GM21825 (cell line): ENCODE results near the gene LDHB.
A peak's percentile ranks its signal among the peaks of the same experiment; 100 is the strongest.
"Not testable (repeated sequence)": the region's sequence is repeated elsewhere in the genome, so short reads cannot be mapped to it uniquely, and the experiment has no call there.

Source experiments
- ATAC-seq: cut with Tn5 transposase; IDR thresholded peaks from one replicate; pipeline ENCODE4 v1.9.1; 2021; ENCODE audit warnings: mild to moderate bottlenecking, moderate library complexity; ENCODE audit not compliant: unreplicated experiment

LDHB gene

DNA sequence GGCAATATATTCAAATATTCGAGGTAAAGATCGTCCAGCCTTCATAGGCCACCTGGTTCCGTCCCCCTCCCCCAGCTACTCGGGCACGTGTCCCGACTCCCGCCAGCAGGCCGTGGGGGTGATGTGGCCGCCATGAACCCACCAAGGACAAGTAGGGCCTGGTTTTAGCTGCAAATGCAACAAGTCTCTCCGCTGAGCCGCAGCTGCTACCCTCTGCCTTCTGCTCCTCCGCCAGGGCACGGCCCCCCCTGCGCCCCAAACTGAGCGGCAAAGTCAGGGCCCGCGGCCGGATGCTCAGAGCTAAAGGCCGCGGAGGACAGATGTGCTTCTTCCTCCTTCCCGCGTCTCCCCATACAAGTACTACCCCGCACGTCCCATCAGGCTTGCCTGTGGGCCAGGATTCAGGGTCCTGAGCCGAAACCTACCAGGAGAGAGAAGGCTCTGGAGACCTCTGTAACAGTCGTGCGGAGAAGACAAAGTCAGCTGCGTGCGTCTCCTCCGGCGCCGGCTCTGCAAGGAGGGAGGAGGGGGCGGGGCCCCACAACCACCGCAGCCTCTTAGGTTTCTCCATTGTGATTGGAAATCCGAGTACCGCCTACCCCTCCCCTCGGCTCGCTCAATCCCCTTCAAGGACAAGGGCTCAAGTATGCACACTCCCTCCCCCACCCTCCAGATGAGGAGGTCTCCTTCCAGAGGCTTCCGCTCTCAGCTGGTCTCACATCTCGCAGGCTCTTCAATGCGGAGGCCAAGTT lies at the start of gene LDHB:
LDHB (minus strand) TSS at position 517 of the 752 bp plus-strand sequence. CDS start 3,171 bp downstream, outside the sequence.
- peak; percentile 97 for ATAC-seq

DNA sequence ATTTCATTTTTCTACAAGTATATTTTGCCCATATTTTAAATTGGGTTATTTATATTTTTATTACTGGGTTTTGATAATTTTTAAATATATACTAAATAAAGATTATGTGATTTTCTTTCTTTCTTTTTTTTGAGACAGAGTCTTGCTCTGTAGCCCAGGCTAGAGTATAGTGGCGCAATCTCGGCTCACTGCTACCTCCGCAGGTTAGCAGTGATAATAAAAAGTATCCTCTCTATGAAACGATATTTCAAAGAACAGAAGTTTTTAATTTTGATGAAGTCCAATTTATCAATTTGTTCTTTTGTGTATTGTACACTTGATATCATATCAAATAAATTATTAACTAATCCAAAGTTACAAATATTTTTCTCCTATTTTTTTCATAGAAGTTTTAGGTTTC lies 47.2 kb upstream of the LDHB start:
- ATAC-seq = no peak

GRCh38 chr12:21699851-21700250 lies 42.2 kb upstream of the LDHB start:
- ATAC-seq = no peak

- no peak for ATAC-seq
These were observed 40.4 kb upstream of the LDHB start for GRCh38 chr12:21697904-21698630.

DNA sequence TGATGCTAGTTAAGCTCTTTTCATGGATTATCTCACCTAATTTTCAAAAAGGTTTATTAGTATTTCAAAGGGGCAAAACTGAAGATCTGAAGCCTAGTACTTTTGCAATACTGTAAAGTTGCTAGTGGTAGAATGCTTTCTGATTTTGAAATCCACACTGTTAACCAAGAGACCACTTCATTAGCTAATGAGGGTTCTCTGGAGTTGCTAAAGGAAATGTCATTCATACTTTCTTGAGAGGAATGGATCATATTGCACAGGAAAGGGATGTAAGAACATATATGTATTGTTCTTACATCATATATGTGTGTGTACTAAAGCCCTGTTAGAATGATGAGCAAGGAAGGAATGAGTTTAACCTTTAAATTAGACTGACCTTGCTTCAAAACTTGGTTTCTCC lies 39.0 kb upstream of the LDHB start:
- no peak for ATAC-seq

DNA sequence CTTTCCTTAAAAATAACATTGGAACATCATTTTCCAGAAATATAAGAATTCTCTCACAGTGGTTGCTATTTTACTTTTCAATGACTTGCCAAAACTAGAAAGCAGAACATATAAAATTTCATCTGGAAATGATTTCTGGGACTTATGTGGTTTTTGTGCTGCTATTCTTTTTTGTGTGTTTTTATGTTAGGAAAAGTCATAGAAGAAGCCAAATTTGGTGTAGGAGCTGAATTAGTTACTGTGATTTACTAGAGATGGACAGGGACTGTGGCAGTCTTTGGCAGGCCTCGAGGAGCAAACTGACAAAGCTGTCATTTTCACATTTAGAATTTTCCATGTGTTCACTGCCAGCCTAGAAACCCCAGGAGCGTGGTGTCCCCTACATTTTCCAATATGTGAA lies 38.3 kb upstream of the LDHB start:
- no peak for ATAC-seq

GRCh38 chr12:21694660-21695059 lies 37.0 kb upstream of the LDHB start:
- ATAC-seq = no peak

- no peak for ATAC-seq
These were observed 33.9 kb upstream of the LDHB start for GRCh38 chr12:21691515-21691914.

DNA sequence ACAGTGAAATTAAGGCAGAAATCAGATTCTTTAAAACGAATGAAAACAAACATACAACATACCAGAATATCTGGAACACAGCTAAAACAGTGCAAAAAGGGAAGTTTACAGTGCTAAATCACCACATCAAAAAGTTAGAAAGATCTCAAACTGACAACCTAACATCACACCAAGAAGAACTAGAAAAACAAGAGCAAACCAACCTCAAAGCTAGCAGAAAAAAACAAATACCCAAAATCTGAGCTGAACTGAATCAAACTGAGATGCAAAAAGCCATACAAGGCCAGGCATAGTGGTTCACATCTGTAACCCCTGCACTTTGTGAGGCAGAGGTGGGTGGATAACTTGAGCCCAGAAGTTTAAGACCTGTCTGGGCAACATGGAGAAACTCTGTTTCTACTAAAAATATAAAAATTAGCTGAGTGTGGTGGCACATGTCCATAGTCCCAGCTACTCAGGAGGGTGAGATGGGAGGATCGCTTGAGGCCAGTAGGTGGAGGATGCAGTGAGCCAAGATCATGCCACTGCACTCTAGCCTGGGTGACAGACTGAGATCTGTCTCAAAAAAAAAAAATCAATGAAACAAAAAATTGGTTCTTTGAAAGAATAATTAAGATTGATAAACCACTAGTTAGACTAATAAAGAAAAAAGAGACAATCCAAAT lies 33.2 kb upstream of the LDHB start:
- ATAC-seq = no peak

DNA sequence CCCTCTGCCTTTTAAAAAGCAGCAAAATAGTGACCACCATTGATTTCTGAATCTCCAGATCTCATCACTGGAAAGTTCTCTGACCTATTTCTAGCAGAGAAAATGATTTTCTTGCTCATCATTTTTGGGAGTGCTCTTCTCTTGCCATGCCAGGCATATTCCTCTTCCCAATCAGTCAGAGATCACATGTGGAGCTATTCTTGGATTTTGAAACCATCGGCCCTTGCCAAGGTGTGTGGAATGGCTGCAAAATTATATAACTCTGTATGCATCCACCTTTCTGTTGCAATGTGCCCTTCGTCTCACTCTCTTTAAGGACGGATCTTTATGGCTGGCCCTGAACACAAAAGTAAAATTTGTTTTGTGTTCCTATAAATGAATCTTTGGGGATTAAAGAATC lies 25.5 kb upstream of the LDHB start:
- no peak for ATAC-seq

- ATAC-seq = no peak
These were observed 21.3 kb upstream of the LDHB start for GRCh38 chr12:21678959-21679358.

DNA sequence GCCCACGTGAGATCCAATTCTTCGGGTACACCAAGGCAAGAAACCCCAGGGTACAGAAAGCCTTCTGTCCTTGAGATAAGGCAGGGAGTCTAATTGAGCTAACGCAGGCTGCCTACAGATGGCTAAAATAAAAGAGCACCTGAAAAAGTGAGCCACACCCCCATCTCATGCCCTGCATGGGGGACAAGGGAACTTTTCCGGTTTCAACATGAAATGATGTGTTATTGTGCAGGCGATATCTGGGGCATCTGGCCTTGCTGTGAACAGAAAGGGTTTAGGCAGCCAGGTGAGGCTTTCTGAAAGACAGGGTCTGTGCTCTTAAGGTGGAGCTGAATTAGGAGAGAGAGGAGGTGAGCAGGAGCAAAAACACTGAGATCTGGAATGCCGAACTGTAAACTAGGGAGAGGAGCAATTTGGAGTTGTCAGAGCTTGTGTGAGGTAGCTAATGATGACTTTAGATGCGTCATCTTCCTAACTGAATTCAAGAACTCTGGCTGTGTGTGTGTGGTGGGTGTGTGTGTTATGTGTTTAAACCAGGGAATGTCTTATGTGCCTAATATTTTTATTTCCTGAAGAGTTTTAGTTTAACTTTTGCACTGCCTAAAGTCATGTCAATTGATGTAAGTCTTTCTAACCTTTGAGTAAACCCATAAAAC lies 20.1 kb upstream of the LDHB start:
- ATAC-seq = no peak

GRCh38 chr12:21677204-21677603 lies 19.6 kb upstream of the LDHB start:
- ATAC-seq = no peak

DNA sequence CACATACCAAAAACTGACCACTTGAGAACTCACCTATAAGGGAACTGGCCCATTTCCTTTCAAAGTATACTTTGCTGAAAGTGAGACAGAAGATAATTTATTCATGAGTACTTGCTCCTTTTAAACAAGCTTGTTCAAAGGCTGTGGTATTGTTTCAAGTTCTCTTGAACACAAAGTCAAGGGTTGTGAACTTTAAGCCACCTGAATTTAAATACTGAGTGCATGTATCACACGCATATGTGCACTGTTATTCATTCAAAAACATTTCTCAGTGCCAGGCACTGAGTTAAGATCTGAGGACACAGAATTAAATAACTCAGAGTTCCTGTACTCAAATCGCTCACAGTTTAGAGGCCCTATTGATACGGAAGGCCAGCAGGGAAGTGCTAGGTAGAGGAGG lies 19.1 kb upstream of the LDHB start:
- ATAC-seq = no peak

- ATAC-seq = no peak
These were observed 18.0 kb upstream of the LDHB start for GRCh38 chr12:21675641-21676040.

DNA sequence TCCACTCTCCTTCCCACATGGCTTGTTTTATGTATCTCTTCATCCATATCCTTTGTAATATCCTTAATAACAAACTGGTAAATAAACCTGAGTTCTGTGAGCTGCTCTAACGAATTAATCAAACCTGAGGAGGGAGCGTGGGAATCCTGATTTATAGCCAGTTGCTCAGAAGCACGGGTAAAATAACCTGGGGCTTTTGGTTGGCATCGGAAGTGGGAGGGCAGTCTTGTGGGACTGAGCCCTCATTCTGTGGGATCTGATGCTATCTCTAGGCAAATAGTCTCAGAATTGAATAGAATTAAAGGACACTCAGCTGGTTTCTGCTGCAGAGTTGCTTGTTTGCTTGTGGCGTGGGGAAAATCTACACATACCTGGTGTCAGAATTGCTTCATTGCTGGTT lies 17.5 kb upstream of the LDHB start:
- no peak for ATAC-seq

GRCh38 chr12:21673830-21674552 lies 16.3 kb upstream of the LDHB start:
- not testable (repeated sequence) for ATAC-seq

DNA sequence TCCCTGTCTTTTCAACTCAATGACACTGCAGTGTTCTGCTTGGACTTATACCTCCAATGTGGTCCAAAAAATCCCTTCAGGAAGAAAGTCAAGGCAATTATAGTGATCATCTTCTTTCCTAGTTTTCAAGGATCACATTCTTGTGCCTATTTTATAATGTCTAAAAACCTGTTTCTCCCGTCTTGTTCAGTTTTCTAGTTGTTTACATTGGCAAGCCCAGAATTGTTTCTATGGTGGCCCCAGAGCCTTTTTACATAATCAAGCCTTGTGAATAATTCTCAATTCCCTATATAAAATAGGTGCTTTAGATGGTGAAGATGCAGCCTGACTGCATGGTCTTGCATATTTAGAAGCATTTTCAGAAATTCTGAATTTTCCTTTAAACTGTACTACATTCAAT lies 14.5 kb upstream of the LDHB start:
- no peak for ATAC-seq

GRCh38 chr12:21666722-21667121 lies 9.1 kb upstream of the LDHB start:
- ATAC-seq = no peak

- no peak for ATAC-seq
These were observed 8.2 kb upstream of the LDHB start for GRCh38 chr12:21665816-21666215.
